GM12878 (cell line): ENCODE measurements around the gene ANKFY1. TPM values are rescaled to one million over a fixed set of nuclear protein-coding genes. Genes with fewer than 3 reads are reported as not detected.

Experiments used
- ATAC-seq: fragments of 200-7000 bp; cut with Tn5 transposase; 3 replicates; pipeline ENCODE4 v1.9.1; 2020; ENCODE audit warnings: mild to moderate bottlenecking, moderate library complexity
- BruUV-seq: library from RNA; stranded (reverse); fragments of 400-500 nt; replicated peaks from 2 replicates; lab custom pipeline; 2021; lab: Mats Ljungman, UMichigan
- CTCF ChIA-PET: fragments of 300-600 bp; sonication (Branson Sonifier 250); formaldehyde crosslinking; extraction: SDS; loops from one replicate; lab custom pipeline; 2021; ENCODE audit warnings: inconsistent platforms; lab: Yijun Ruan, JAX
- POLR2A ChIA-PET: fragments of 350-600 bp; formaldehyde crosslinking; extraction: SDS; loops from one replicate; lab custom pipeline; 2021; ENCODE audit warnings: inconsistent platforms; lab: Charles Lee
- RAD21 ChIA-PET: fragments of 300-600 bp; sonication (Branson Sonifier 250); formaldehyde crosslinking; loops from one replicate; lab custom pipeline; 2023; ENCODE audit warnings: antibody characterized with exemption; ENCODE audit not compliant: unreplicated experiment; lab: Charles Lee
- SMC1A ChIA-PET: fragments of 300-600 bp; sonication (Branson Sonifier 250); formaldehyde crosslinking; loops from one replicate; lab custom pipeline; 2023; ENCODE audit not compliant: unreplicated experiment, uncharacterized antibody; lab: Charles Lee
- DNase-seq: peaks from one replicate; pipeline ENCODE4 v3.0.0-alpha.2; 2011; ENCODE audit warnings: low read depth, low spot score
- FAIRE-seq: peaks from 3 replicates; lab custom pipeline; 2011; peaks lifted over from hg19 to GRCh38; lab: Jason Lieb, UNC
- H2AFZ ChIP-seq: 2 replicates; pipeline ENCODE4 v1.6.0; 2011; ENCODE audit warnings: low read depth, low read length, control low read depth; ENCODE audit not compliant: control insufficient read depth
- H3K27ac ChIP-seq: 2 replicates; pipeline ENCODE4 v1.5.1; 2011; ENCODE audit warnings: control low read depth; ENCODE audit not compliant: control insufficient read depth, insufficient read depth
- H3K27me3 ChIP-seq, 2 experiments: replicated peaks in 1 of 2; 2 replicates each; pipeline versions ENCODE4 v1.6.0 to v1.6.1; 2011; ENCODE audit warnings: low read length in 1 of 2; ENCODE audit not compliant: control insufficient read depth in 2 of 2, insufficient read depth in 2 of 2
- H3K36me3 ChIP-seq, 2 experiments: 2 replicates each; pipeline ENCODE4 v1.5.1; 2011; ENCODE audit warnings: low read length in 1 of 2; ENCODE audit not compliant: control insufficient read depth in 2 of 2, insufficient read depth in 2 of 2
- H3K4me1 ChIP-seq: 2 replicates; pipeline ENCODE4 v1.6.1; 2011; ENCODE audit warnings: mild to moderate bottlenecking, low read length, moderate library complexity, mixed read lengths; ENCODE audit not compliant: control insufficient read depth, insufficient read depth
- H3K4me2 ChIP-seq: 2 replicates; pipeline ENCODE4 v1.6.0; 2011; ENCODE audit warnings: control low read depth; ENCODE audit not compliant: control insufficient read depth, insufficient read depth
- H3K4me3 ChIP-seq: fragments of 200-600 bp; sonication (generic); 2 replicates; pipeline ENCODE4 v1.5.1; 2016
- H3K79me2 ChIP-seq: 2 replicates; pipeline ENCODE4 v1.6.0; 2011; ENCODE audit warnings: low read length; ENCODE audit not compliant: control insufficient read depth, insufficient read depth
- H3K9ac ChIP-seq: 2 replicates; pipeline ENCODE4 v1.8.0; 2011; ENCODE audit warnings: low read length, control low read depth, mixed read lengths; ENCODE audit not compliant: control insufficient read depth, insufficient read depth
- H3K9me3 ChIP-seq: replicated peaks from 3 replicates; pipeline ENCODE4 v1.5.1; 2011; ENCODE audit warnings: mild to moderate bottlenecking, low read length; ENCODE audit not compliant: control insufficient read depth, insufficient read depth
- H4K20me1 ChIP-seq: 2 replicates; pipeline ENCODE4 v1.6.0; 2011; ENCODE audit not compliant: control insufficient read depth, insufficient read depth
- BHLHE40 ChIP-seq, 2 experiments: fragments of 450-650 bp in 1 of 2; IDR thresholded peaks; 2 replicates each; pipeline ENCODE4 v1.6.1; 2011 to 2017; ENCODE audit warnings: low read depth in 2 of 2, borderline replicate concordance in 1 of 2, improper control_type of control experiment in 1 of 2, low read length in 1 of 2, mild to moderate bottlenecking in 1 of 2
- IKZF1 ChIP-seq: fragments of 450-650 bp; conservative IDR thresholded peaks from 2 replicates; pipeline ENCODE4 v1.6.1; 2017; ENCODE audit warnings: antibody characterized with exemption, mild to moderate bottlenecking
- KDM1A ChIP-seq: fragments of 200-600 bp; sonication (generic); IDR thresholded peaks from 2 replicates; pipeline ENCODE4 v1.6.1; 2016; ENCODE audit warnings: borderline replicate concordance
- MTA2 ChIP-seq: fragments of 450-650 bp; IDR thresholded peaks from 2 replicates; pipeline ENCODE4 v1.6.1; 2016; ENCODE audit warnings: low read depth, mild to moderate bottlenecking, moderate library complexity
- WGBS: methylation state at CpG from one replicate; pipeline ENCODE4 v1.1.6; 2016; ENCODE audit warnings: low lambda C conversion rate; ENCODE audit not compliant: insufficient replicate concordance, insufficient coverage; ENCODE audit errors: missing lambda C conversion rate; 5-methylcytosine and 5-hydroxymethylcytosine counted together
- in situ Hi-C: fragments of 300-500 bp; cut with MboI; formaldehyde crosslinking; loops from 9 replicates; pipeline ENCODE4 v1.14.3; 2018; ENCODE audit warnings: mixed read lengths
- intact Hi-C: fragments of 100-400 bp; cut with micrococcal nuclease; formaldehyde crosslinking; loops from one replicate; pipeline ENCODE4 v1.14.2; 2022; ENCODE audit not compliant: unreplicated experiment
- polyA plus RNA-seq, 11 experiments: library from polyadenylated mRNA; depleted of rRNA in 4 of 11; unstranded in 6 of 11; stranded (reverse) in 5 of 11; fragments of >200 nt; fragmentation: Nextera tagmentation in 4 of 11; fragmentation: Illumina TruSeq in 1 of 11; extraction: Ambion mirVana in 4 of 11; extraction: Trizol in 1 of 11; gene quantifications; 1 replicate in 1 of 11; 2 replicates in 10 of 11; pipeline versions ENCODE4 v1.2.1 to v1.2.3, GENCODE V29; 2011 to 2016; ENCODE audit warnings: inconsistent platforms in 2 of 11, missing spikeins in 2 of 11, low read depth in 1 of 11
- total RNA-seq, 4 experiments: library from RNA; depleted of rRNA in 3 of 4; stranded (reverse); fragments of >200 nt in 3 of 4; fragmentation: Illumina TruSeq in 1 of 4; extraction: Trizol in 1 of 4; gene quantifications; 2 replicates each; pipeline versions ENCODE4 v1.2.1 to v1.2.3, GENCODE V29; 2013 to 2021
- TF ChIP-seq, protein P1 (sequence below): fragments of 450-650 bp; formaldehyde crosslinking; IDR thresholded peaks from 2 replicates; pipeline ENCODE4 v1.4.0; 2022; ENCODE audit warnings: mild to moderate bottlenecking, moderate library complexity

ANKFY1 gene
- total and polyA plus RNA-seq, 10 of the 15 experiments (the other 5 are each of a cell fraction or from before 2014, with no cell fraction given): 3.0 to 27.7 (median 16.4) TPM

DNA sequence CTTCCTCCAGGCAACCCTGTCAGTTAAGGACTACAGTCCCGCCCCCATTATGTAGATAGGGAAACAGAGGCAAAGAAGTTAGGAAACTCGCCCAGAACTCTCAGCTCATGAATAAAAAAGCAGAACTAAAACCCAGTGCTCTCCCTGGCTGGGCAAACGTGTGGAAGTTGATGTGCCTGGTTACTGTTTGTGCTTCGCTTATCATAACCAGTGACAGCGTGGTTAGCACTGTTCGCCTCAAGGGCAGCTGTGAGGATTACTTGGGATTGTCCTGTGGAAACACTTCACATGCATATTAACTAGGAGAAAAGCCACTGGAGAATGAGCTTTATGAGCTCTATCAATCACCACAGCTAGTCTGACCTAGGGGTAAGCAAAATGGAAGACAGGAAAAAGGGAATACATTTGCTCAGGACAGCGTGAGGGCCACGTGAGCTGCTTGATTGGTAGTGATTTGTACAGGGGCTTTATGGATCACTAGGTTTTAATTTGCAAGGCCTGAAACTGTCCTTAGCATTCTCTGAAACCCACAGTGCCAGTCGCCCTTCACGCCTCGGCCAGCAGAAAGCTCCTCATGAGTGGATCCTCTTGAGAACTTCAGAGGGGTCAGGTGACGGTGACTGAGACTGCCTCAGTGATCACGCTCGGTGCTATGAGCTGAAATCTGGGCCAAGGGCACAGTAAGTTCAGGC lies 100.9 kb downstream of the ANKFY1 start:
- ChIA-PET CTCF (interaction anchor here (1.0 to 1.3 kb wide), 2 partner anchors 18 to 30 kb away, joined by 3 read pairs; no protein-coding TSS in a partner anchor), POLR2A (no interaction called here)
- no peak for FAIRE-seq

DNA sequence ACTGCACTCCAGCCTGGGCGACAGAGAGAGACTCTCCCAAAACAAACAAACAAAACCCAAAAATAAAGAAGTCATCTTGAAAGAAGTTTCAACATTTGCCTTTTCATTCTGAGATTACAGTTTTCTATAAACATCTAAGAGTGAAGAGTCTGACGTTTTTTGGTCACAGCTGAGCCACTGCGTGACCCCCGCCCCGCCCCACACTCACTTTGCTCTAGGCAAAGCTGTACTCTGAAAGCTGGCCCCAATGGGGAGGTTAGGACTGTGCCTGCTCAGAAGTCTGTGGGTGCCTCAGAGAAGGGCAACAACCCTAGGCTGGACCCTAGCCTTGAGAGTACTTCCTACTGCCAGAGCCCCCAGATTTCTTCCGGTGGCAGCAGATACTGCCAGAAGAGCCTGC lies 101.5 kb downstream of the ANKFY1 start:
- in situ Hi-C loops: no loop called here
- TF ChIP-seq MTA2: no peak
- TF ChIP-seq, protein P1, sequence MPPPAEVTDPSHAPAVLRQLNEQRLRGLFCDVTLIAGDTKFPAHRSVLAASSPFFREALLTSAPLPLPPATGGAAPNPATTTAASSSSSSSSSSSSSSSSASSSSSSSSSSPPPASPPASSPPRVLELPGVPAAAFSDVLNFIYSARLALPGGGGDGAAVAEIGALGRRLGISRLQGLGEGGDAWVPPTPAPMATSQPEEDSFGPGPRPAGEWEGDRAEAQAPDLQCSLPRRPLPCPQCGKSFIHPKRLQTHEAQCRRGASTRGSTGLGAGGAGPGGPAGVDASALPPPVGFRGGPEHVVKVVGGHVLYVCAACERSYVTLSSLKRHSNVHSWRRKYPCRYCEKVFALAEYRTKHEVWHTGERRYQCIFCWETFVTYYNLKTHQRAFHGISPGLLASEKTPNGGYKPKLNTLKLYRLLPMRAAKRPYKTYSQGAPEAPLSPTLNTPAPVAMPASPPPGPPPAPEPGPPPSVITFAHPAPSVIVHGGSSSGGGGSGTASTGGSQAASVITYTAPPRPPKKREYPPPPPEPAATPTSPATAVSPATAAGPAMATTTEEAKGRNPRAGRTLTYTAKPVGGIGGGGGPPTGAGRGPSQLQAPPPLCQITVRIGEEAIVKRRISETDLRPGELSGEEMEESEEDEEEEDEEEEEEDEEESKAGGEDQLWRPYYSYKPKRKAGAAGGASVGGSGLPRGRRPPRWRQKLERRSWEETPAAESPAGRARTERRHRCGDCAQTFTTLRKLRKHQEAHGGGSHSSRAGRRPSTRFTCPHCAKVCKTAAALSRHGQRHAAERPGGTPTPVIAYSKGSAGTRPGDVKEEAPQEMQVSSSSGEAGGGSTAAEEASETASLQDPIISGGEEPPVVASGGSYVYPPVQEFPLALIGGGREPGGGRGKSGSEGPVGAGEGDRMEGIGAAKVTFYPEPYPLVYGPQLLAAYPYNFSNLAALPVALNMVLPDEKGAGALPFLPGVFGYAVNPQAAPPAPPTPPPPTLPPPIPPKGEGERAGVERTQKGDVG (CRISPR knock-in tag): no peak
- WGBS: 43% methylated on average over 6 of the region's 6 CpGs
- ATAC-seq (peak; percentile 31), DNase-seq (no peak), FAIRE-seq (no peak)
- no peaks in the 10 kb centered on the region for H3K79me2 ChIP-seq
- ChIA-PET RAD21 (no interaction called here), POLR2A (no interaction called here), CTCF (interaction anchor here (1.0 kb wide), 1 partner anchor 30 kb away, joined by 3 read pairs; no protein-coding TSS in a partner anchor), SMC1A (no interaction called here)
- no peaks in the 10 kb centered on the region for H3K27me3 ChIP-seq
- no peak overlapping the region for H3K4me3 ChIP-seq
- H3K9me3 ChIP-seq: no peaks in the 10 kb centered on the region
- no peak overlapping the region for H3K9ac ChIP-seq
- no TSS peak for BruUV-seq
- no peaks in the 10 kb centered on the region for H4K20me1 ChIP-seq
- peaks cover 2 to 13% of the 10 kb centered on the region in 2 experiments; a peak in 3 of 4 replicates for H3K36me3 ChIP-seq
- H3K4me1 ChIP-seq: peaks cover 7% of the 10 kb centered on the region
- no peak overlapping the region for H2AFZ ChIP-seq
- intact Hi-C loops: no loop called here
- no peak overlapping the region for H3K4me2 ChIP-seq
- H3K27ac ChIP-seq: no peak overlapping the region

More for the DNA sequence above, 100.9 kb downstream of the ANKFY1 start:
- Histone ChIP-seq H3K27me3 (no peaks in the 10 kb centered on the region), H3K9ac (no peak overlapping the region), H3K27ac (no peak overlapping the region), H3K79me2 (no peaks in the 10 kb centered on the region), H4K20me1 (no peaks in the 10 kb centered on the region), H3K36me3 (peaks cover 2 to 18% of the 10 kb centered on the region in 2 experiments), H3K4me2 (no peak overlapping the region), H2AFZ (no peak overlapping the region), H3K4me1 (peaks cover 7% of the 10 kb centered on the region), H3K9me3 (no peaks in the 10 kb centered on the region), H3K4me3 (no peak overlapping the region)
- intact Hi-C loops (no loop called here), in situ Hi-C loops (no loop called here)
- RAD21 ChIA-PET: no interaction called here
- WGBS: 73% methylated on average over 14 of the region's 14 CpGs
- TF ChIP-seq IKZF1: 0 out of 2 replicates have a peak, but pooled peaks have one; percentile 19
- TF ChIP-seq BHLHE40 (IDR thresholded peaks at IDR 0.05; ENCODE audit: borderline replicate concordance in 1 of 2, low read depth in 2 of 2, low read length in 1 of 2): peak in 1 of 2 experiments; percentile 6; a peak in 1 of 4 replicates
- TF ChIP-seq KDM1A: no peak
- ATAC-seq (peak; percentile 55; the same call in 2 of the 3 replicates), DNase-seq (no peak)
- BruUV-seq: no TSS peak
- SMC1A ChIA-PET: no interaction called here
